Measurements from ENCODE around the gene ANKRD49. TPM values are rescaled to one million over a fixed set of nuclear protein-coding genes. Genes with fewer than 3 reads are reported as not detected.

ANKRD49 gene
- total and polyA plus RNA-seq, 2 of the 8 experiments (the other 6 are each of a cell fraction or from before 2014, with no cell fraction given), result 7.4 to 12.2 TPM

GRCh38 chr11:94539420-94539819, 45.6 kb downstream of the ANKRD49 start:
- Histone ChIP-seq H3K4ac (replicated peaks; ENCODE audit: insufficient read length, low read depth, low read length) (no peak overlapping the region), H3K4me3 (ENCODE audit: extremely low read depth in 1 of 4, insufficient read depth in 2 of 4, low read depth in 3 of 4, low read length in 4 of 4) (no peak overlapping the region), H2AFZ (ENCODE audit: low read length) (no peak overlapping the region), H3K4me1 (replicated peaks in 1 of 4; ENCODE audit: control insufficient read depth in 3 of 4, insufficient read depth in 4 of 4, low read length in 3 of 4) (peaks cover 0 to 6% (median 1%) of the 10 kb centered on the region in 4 experiments; a peak in 3 of 7 replicates), H3K79me2 (ENCODE audit: control insufficient read depth in 1 of 2, insufficient read depth in 2 of 2, low read length in 2 of 2) (no peaks in the 10 kb centered on the region), H2BK12ac (ENCODE audit: low read depth, low read length) (no peak overlapping the region), H3K4me2 (ENCODE audit: insufficient read depth in 1 of 2, low read depth in 2 of 2, low read length in 2 of 2) (no peak overlapping the region), H4K8ac (ENCODE audit: extremely low read depth, insufficient read depth, low read length) (no peak overlapping the region), H4K20me1 (replicated peaks in 1 of 2; ENCODE audit: control insufficient read depth in 1 of 2, insufficient read depth in 2 of 2, low read length in 2 of 2) (no peaks in the 10 kb centered on the region), H3K18ac (ENCODE audit: extremely low read depth, low read length) (no peak overlapping the region), H3K79me1 (ENCODE audit: low read depth, low read length) (no peaks in the 10 kb centered on the region), H2BK20ac (ENCODE audit: low read length) (no peak overlapping the region), H2BK15ac (ENCODE audit: low read length) (no peak overlapping the region), H2BK120ac (replicated peaks; ENCODE audit: low read depth, low read length) (no peak overlapping the region), H2AK5ac (ENCODE audit: low read depth, low read length) (no peak overlapping the region), H3K9ac (replicated peaks in 1 of 4; ENCODE audit: extremely low read depth in 1 of 4, low read depth in 3 of 4, low read length in 3 of 4) (no peak overlapping the region), H3K27ac (ENCODE audit: low read depth, low read length) (no peak overlapping the region), H3K23ac (ENCODE audit: insufficient read length) (no peak overlapping the region), H3K9me3 (ENCODE audit: insufficient read depth in 2 of 2, low read depth in 1 of 2, low read length in 1 of 2) (no peaks in the 10 kb centered on the region), H3K14ac (ENCODE audit: insufficient read length) (no peak overlapping the region), H4K91ac (replicated peaks; ENCODE audit: insufficient read length, low read length) (no peak overlapping the region), H2BK5ac (ENCODE audit: low read depth, low read length) (no peak overlapping the region), H3K56ac (replicated peaks; ENCODE audit: insufficient read length, low read depth, low read length) (no peak overlapping the region), H3K23me2 (ENCODE audit: low read depth, low read length) (peaks cover 5% of the 10 kb centered on the region; the same call in 1 of the 2 replicates), H4K5ac (ENCODE audit: insufficient read length, low read depth, low read length) (no peak overlapping the region), H3K36me3 (ENCODE audit: control insufficient read depth in 2 of 4, insufficient read depth in 4 of 4, low read length in 3 of 4) (no peaks in the 10 kb centered on the region), H3K27me3 (replicated peaks in 1 of 4; ENCODE audit: control insufficient read depth in 3 of 4, extremely low read depth in 1 of 4, insufficient read depth in 3 of 4, low read length in 3 of 4) (peaks cover 0 to 2% (median 1%) of the 10 kb centered on the region in 4 experiments; a peak in 5 of 7 replicates)
- CTCF ChIA-PET (ENCODE audit: partially characterized antibody), result interaction anchor here (1.0 kb wide), 1 partner anchor 16 kb away, joined by 4 read pairs; no protein-coding TSS in a partner anchor
- POLR2A ChIA-PET (ENCODE audit: partially characterized antibody), result interaction anchor here (0.6 kb wide), 1 partner anchor 77 kb away, joined by 3 read pairs; no protein-coding TSS in a partner anchor
- DNase-seq (ENCODE audit: low read depth in 1 of 2, low spot score in 2 of 2) (no peak), FAIRE-seq (no peak)
- WGBS, 2 experiments (ENCODE audit: extremely low coverage in 1 of 2, insufficient coverage in 1 of 2, insufficient read length in 1 of 2, insufficient replicate concordance in 2 of 2, low coverage in 1 of 2, low lambda C conversion rate in 2 of 2, missing lambda C conversion rate in 1 of 2), result 50% methylated on average over 1 of the region's 1 CpG; no CpG with 5 or more reads in 1 of the 2 experiments
- TF ChIP-seq TEAD4 (IDR thresholded peaks at IDR 0.05; ENCODE audit: low read depth, low read length), result no peak
- TF ChIP-seq CREB1 (IDR thresholded peaks at IDR 0.05), result no peak
- no peak for TF ChIP-seq NANOG (IDR thresholded peaks at IDR 0.05; ENCODE audit: insufficient read depth, low read depth, low read length, poor library complexity, severe bottlenecking)
- no peak for TF ChIP-seq EZH2 (IDR thresholded peaks at IDR 0.05; ENCODE audit: low read depth, low read length, severe bottlenecking)
- TF ChIP-seq BRCA1 (IDR thresholded peaks at IDR 0.05; ENCODE audit: low read depth, low read length), result no peak
- TF ChIP-seq E2F6 (IDR thresholded peaks at IDR 0.05), result no peak

Data from H1 (cell line).